HepG2 (cell line): ENCODE measurements around the gene BABAM1. TPM values are rescaled to one million over a fixed set of nuclear protein-coding genes. Genes with fewer than 3 reads are reported as not detected.

Source experiments
- ARID5B ChIP-seq: IDR thresholded peaks from 2 replicates; pipeline ENCODE4 v1.4.0; 2020; ENCODE audit warnings: mild to moderate bottlenecking, missing genetic modification reagents
- BCL3 ChIP-seq: sonication (generic); formaldehyde crosslinking; IDR thresholded peaks from 2 replicates; pipeline ENCODE4 v1.5.1; 2020; ENCODE audit warnings: mild to moderate bottlenecking, missing genetic modification reagents, moderate library complexity
- CEBPB ChIP-seq: IDR thresholded peaks from 2 replicates; pipeline ENCODE4 v1.6.1; 2011; ENCODE audit warnings: low read depth, low read length, improper control_type of control experiment, borderline replicate concordance
- GTF3A ChIP-seq: sonication (generic); formaldehyde crosslinking; conservative IDR thresholded peaks from 2 replicates; pipeline ENCODE4 v1.4.0; 2020; ENCODE audit warnings: mild to moderate bottlenecking, missing genetic modification reagents
- JUNB ChIP-seq: sonication (generic); formaldehyde crosslinking; IDR thresholded peaks from 2 replicates; pipeline ENCODE4 v1.8.0; 2022; ENCODE audit warnings: missing genetic modification reagents, mild to moderate bottlenecking, borderline replicate concordance
- KLF6 ChIP-seq: IDR thresholded peaks from 2 replicates; pipeline ENCODE4 v1.8.0; 2016; ENCODE audit warnings: missing biosample characterization, missing genetic modification reagents
- TFE3 ChIP-seq: IDR thresholded peaks from 2 replicates; pipeline ENCODE4 v1.6.1; 2016
- ZBTB1 ChIP-seq: sonication (generic); formaldehyde crosslinking; IDR thresholded peaks from 2 replicates; pipeline ENCODE4 v1.4.0; 2020; ENCODE audit warnings: missing genetic modification reagents, borderline replicate concordance
- ZBTB7A ChIP-seq: sonication (generic); formaldehyde crosslinking; IDR thresholded peaks from 2 replicates; pipeline ENCODE4 v1.8.0; 2022; ENCODE audit warnings: mild to moderate bottlenecking, missing genetic modification reagents
- ZNF101 ChIP-seq: sonication (generic); formaldehyde crosslinking; IDR thresholded peaks from 2 replicates; pipeline ENCODE4 v1.4.0; 2020; ENCODE audit warnings: mild to moderate bottlenecking, low read depth, missing genetic modification reagents, borderline replicate concordance
- ZNF703 ChIP-seq: sonication (generic); formaldehyde crosslinking; IDR thresholded peaks from 2 replicates; pipeline ENCODE4 v1.5.1; 2020; ENCODE audit warnings: missing genetic modification reagents, mild to moderate bottlenecking, moderate library complexity, borderline replicate concordance
- ZXDC ChIP-seq: sonication (generic); formaldehyde crosslinking; IDR thresholded peaks from 2 replicates; pipeline ENCODE4 v1.5.0; 2020; ENCODE audit warnings: mild to moderate bottlenecking, missing genetic modification reagents
- polyA plus RNA-seq, 8 experiments: library from polyadenylated mRNA; depleted of rRNA in 3 of 8; stranded (reverse) in 7 of 8; unstranded in 1 of 8; fragments of >200 nt; fragmentation: Illumina TruSeq in 4 of 8; extraction: Trizol in 4 of 8; gene quantifications; 2 replicates each; pipeline versions ENCODE4 v1.2.1 to v1.2.3, GENCODE V29; 2011 to 2016; ENCODE audit warnings: low read depth in 4 of 8, missing spikeins in 1 of 8, mixed read lengths in 1 of 8; ENCODE audit not compliant: insufficient read depth in 1 of 8
- total RNA-seq, 5 experiments: library from RNA; depleted of rRNA; stranded (reverse); fragments of >200 nt; fragmentation: Illumina TruSeq; extraction: Trizol; gene quantifications; 2 replicates each; pipeline ENCODE4 v1.2.3, GENCODE V29; 2016; ENCODE audit warnings: low read depth in 1 of 5

Gene BABAM1
- total and polyA plus RNA-seq, 2 of the 13 experiments (the other 11 are each of a cell fraction or from before 2014, with no cell fraction given) = 70.0 to 82.0 TPM

GRCh38 chr19:17305517-17306284 lies 38.5 kb downstream of the BABAM1 start, which contains the start of gene MRPL34 (continued):
- TF ChIP-seq TFE3 (CRISPR knock-in tag) (0 out of 2 replicates have a peak, but pooled peaks have one; percentile 41), BCL3 (CRISPR knock-in tag) (peak; percentile 56; the same call in 1 of the 2 replicates), ZNF703 (no peak), ZXDC (no peak), ZBTB7A (CRISPR knock-in tag) (0 out of 2 replicates have a peak, but pooled peaks have one; percentile 18), GTF3A (0 out of 2 replicates have a peak, but pooled peaks have one; percentile 21), ZNF101 (CRISPR knock-in tag) (no peak), ZBTB1 (CRISPR knock-in tag) (no peak; the same call in 1 of the 2 replicates), ARID5B (CRISPR knock-in tag) (no peak; the same call in 1 of the 2 replicates), KLF6 (no peak), JUNB (no peak), CEBPB (no peak)
